ENCODE results near the gene OPCML. TPM values are rescaled to one million over a fixed set of nuclear protein-coding genes. Genes with fewer than 3 reads are reported as not detected.
A peak's percentile ranks its signal among the peaks of the same experiment; 100 is the strongest.

Gene OPCML
- total and polyA plus RNA-seq, 2 donors (not counting 1 experiment from before 2014, with no cell fraction given) = 0.99 to 2.8 TPM

DNA sequence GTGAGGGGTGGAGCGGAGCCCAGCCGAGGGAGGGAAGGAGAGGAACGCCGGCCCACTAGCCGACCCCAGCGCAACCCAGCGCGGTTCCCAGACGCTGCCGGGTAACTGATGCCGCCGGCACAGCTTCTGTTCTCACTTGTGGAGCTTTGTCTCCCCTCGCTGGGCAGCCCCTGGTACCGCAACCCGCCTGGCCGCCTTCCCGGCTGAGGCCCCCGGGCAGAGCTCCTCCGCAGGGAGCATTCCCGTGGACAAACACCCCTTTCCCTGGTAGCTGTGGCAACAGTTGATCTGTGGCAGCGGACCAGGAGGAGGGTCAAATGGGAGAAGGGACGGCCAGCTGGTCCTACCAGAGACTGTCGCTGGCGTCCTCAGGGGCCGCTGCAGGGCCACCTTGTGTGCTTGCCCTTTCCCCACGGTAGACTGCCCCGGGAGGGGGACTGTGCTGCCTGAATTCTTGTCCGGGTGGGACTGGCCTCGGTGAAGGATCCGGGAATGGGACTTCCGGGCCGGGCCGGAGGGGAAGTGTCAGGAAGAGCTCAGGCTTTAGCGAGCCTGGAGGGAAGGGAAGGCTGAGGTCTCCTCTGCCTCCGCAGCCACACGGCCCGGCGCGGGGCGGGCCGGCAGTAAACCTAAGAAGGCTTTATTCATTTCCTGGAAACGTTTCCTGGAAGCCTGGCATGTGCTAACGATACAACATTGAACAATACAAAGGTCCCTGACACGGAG is 468.0 kb downstream of the OPCML start:
- Histone ChIP-seq H3K36me3 (ENCODE audit: control insufficient read depth, insufficient read depth, low read length) (no peaks in the 10 kb centered on the region), H4K20me1 (ENCODE audit: control insufficient read depth, extremely low read depth, insufficient read depth, low read length) (no peaks in the 10 kb centered on the region), H3K27ac (ENCODE audit: insufficient read depth, low read length) (no peak overlapping the region), H3K79me2 (ENCODE audit: control insufficient read depth, insufficient read depth, low read length) (no peaks in the 10 kb centered on the region), H3K4me3 (replicated peaks in 1 of 4; ENCODE audit: control extremely low read depth in 1 of 4, insufficient read depth in 1 of 4, low read depth in 3 of 4, low read length in 4 of 4) (peak overlapping the region; percentile 32 to 63 (median 49)), H2AFZ (ENCODE audit: low read length) (peak overlapping the region; percentile 90), H3K9ac (ENCODE audit: insufficient read depth, low read length) (peak overlapping the region; percentile 57), H3K4me1 (ENCODE audit: control insufficient read depth, extremely low read depth, insufficient read depth, low read length) (no peaks in the 10 kb centered on the region), H3K4me2 (ENCODE audit: extremely low read depth, insufficient read depth, low read length) (peak overlapping the region; percentile 62), H3K9me3 (ENCODE audit: control insufficient read depth, insufficient read depth, low read depth, low read length) (no peaks in the 10 kb centered on the region), H3K27me3 (ENCODE audit: control insufficient read depth, insufficient read depth, low read length) (no peaks in the 10 kb centered on the region)
- no peak for TF ChIP-seq EZH2 (IDR thresholded peaks at IDR 0.05; ENCODE audit: low read length, missing control alignments)
- TF ChIP-seq, protein P1, sequence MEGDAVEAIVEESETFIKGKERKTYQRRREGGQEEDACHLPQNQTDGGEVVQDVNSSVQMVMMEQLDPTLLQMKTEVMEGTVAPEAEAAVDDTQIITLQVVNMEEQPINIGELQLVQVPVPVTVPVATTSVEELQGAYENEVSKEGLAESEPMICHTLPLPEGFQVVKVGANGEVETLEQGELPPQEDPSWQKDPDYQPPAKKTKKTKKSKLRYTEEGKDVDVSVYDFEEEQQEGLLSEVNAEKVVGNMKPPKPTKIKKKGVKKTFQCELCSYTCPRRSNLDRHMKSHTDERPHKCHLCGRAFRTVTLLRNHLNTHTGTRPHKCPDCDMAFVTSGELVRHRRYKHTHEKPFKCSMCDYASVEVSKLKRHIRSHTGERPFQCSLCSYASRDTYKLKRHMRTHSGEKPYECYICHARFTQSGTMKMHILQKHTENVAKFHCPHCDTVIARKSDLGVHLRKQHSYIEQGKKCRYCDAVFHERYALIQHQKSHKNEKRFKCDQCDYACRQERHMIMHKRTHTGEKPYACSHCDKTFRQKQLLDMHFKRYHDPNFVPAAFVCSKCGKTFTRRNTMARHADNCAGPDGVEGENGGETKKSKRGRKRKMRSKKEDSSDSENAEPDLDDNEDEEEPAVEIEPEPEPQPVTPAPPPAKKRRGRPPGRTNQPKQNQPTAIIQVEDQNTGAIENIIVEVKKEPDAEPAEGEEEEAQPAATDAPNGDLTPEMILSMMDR (conservative IDR thresholded peaks at IDR 0.05 in 1 of 2, IDR thresholded peaks at IDR 0.05 in 1 of 2; ENCODE audit: low read depth in 1 of 2, low read length in 2 of 2) = peak; percentile 61 to 67
- DNase-seq (ENCODE audit: low read depth in 2 of 2) = peak; percentile 74 to 84

DNA sequence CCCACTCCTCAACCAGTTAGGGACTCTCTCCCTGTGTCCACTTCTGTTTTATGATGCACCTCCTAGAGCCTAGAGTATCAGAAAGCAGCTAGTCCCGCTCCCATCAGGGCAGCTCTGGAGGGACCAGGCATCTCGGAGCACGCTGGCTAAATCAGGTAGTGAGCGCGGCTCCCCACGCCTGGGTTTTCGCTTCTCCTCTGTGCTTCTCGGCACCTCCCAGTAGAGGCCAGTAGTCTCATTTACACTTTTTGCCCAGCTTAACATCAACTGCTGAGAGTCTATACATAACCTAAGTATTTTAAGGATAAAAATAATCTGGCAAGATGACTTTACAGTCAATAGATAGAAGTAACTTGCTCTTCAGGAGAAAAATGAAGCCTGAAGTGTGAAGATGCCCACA is 473.8 kb downstream of the OPCML start:
- Histone ChIP-seq H3K9ac (ENCODE audit: insufficient read depth, low read length) (no peak overlapping the region), H3K36me3 (ENCODE audit: control insufficient read depth, insufficient read depth, low read length) (no peaks in the 10 kb centered on the region), H3K4me1 (ENCODE audit: control insufficient read depth, extremely low read depth, insufficient read depth, low read length) (no peaks in the 10 kb centered on the region), H3K9me3 (ENCODE audit: control insufficient read depth, insufficient read depth, low read depth, low read length) (no peaks in the 10 kb centered on the region), H3K4me3 (replicated peaks in 1 of 4; ENCODE audit: control extremely low read depth in 1 of 4, insufficient read depth in 1 of 4, low read depth in 3 of 4, low read length in 4 of 4) (no peak overlapping the region), H3K4me2 (ENCODE audit: extremely low read depth, insufficient read depth, low read length) (no peak overlapping the region), H2AFZ (ENCODE audit: low read length) (no peak overlapping the region), H4K20me1 (ENCODE audit: control insufficient read depth, extremely low read depth, insufficient read depth, low read length) (no peaks in the 10 kb centered on the region), H3K79me2 (ENCODE audit: control insufficient read depth, insufficient read depth, low read length) (no peaks in the 10 kb centered on the region), H3K27me3 (ENCODE audit: control insufficient read depth, insufficient read depth, low read length) (no peaks in the 10 kb centered on the region), H3K27ac (ENCODE audit: insufficient read depth, low read length) (no peak overlapping the region)
- DNase-seq (ENCODE audit: low read depth in 2 of 2) = no peak
- TF ChIP-seq EZH2 (IDR thresholded peaks at IDR 0.05; ENCODE audit: low read length, missing control alignments) = no peak
- TF ChIP-seq, protein P1 (conservative IDR thresholded peaks at IDR 0.05 in 1 of 2, IDR thresholded peaks at IDR 0.05 in 1 of 2; ENCODE audit: low read depth in 1 of 2, low read length in 2 of 2) = no peak

DNA sequence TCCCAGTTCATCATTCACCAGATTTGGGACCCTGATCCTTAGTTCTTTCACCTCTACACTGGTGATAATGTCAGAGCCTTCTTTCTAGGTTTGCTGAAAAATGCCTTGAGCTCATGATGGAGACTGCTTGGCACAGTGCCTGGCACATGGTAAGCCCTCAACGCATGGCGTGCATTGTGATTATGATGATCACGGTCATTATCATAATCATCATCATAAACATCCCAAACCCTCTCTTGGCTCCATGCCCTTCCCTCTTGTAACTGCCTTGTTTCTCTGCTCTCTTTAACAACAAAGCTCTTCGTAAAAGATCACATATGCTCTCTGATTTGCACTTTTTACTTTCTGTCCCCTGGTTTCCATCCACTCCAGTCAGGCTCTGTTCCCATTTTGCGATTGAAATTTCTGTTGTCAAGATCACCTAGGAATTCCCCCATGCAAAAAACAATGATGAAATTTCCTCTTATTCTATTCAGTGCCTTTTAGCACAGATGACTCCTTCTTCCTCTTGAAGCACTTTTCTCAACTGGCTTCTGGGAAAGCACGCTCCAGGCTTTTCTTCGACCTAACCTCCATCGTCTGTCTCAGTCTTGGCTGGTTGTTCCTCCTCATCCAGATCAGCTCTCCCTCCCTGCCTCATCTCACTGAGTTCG is 479.1 kb downstream of the OPCML start:
- no peaks in the 10 kb centered on the region for H3K4me1 ChIP-seq (ENCODE audit: control insufficient read depth, extremely low read depth, insufficient read depth, low read length)
- H3K36me3 ChIP-seq (ENCODE audit: control insufficient read depth, insufficient read depth, low read length) = no peaks in the 10 kb centered on the region
- no peaks in the 10 kb centered on the region for H3K27me3 ChIP-seq (ENCODE audit: control insufficient read depth, insufficient read depth, low read length)
- no peaks in the 10 kb centered on the region for H3K9me3 ChIP-seq (ENCODE audit: control insufficient read depth, insufficient read depth, low read depth, low read length)
- no peaks in the 10 kb centered on the region for H3K79me2 ChIP-seq (ENCODE audit: control insufficient read depth, insufficient read depth, low read length)
- H3K4me2 ChIP-seq (ENCODE audit: extremely low read depth, insufficient read depth, low read length) = no peak overlapping the region
- H3K9ac ChIP-seq (ENCODE audit: insufficient read depth, low read length) = no peak overlapping the region
- DNase-seq (ENCODE audit: low read depth in 2 of 2) = no peak
- no peaks in the 10 kb centered on the region for H4K20me1 ChIP-seq (ENCODE audit: control insufficient read depth, extremely low read depth, insufficient read depth, low read length)
- H3K27ac ChIP-seq (ENCODE audit: insufficient read depth, low read length) = no peak overlapping the region
- no peak overlapping the region for H3K4me3 ChIP-seq (replicated peaks in 1 of 4; ENCODE audit: control extremely low read depth in 1 of 4, insufficient read depth in 1 of 4, low read depth in 3 of 4, low read length in 4 of 4)
- H2AFZ ChIP-seq (ENCODE audit: low read length) = no peak overlapping the region
- TF ChIP-seq, protein P1 (conservative IDR thresholded peaks at IDR 0.05 in 1 of 2, IDR thresholded peaks at IDR 0.05 in 1 of 2; ENCODE audit: low read depth in 1 of 2, low read length in 2 of 2) = no peak
- no peak for TF ChIP-seq EZH2 (IDR thresholded peaks at IDR 0.05; ENCODE audit: low read length, missing control alignments)
